Fibroblast of the aortic adventitia (primary cell): ENCODE results near the gene MELK. TPM values are rescaled to one million over a fixed set of nuclear protein-coding genes. Genes with fewer than 3 reads are reported as not detected.

ENCODE experiments used
- DNase-seq: peaks from one replicate; pipeline ENCODE4 v3.0.0-alpha.2; 2010; ENCODE audit warnings: low read depth
- H3K4me3 ChIP-seq: 2 replicates; pipeline ENCODE4 v1.5.1; 2011; ENCODE audit warnings: low read depth, mild to moderate bottlenecking, control low read depth, low read length, moderate library complexity
- total RNA-seq: library from RNA; depleted of rRNA; stranded (reverse); fragments of >200 nt; gene quantifications from 2 replicates; pipeline ENCODE4 v1.2.3, GENCODE V29; 2012; ENCODE audit warnings: low replicate concordance
- TF ChIP-seq, protein P1 (sequence below): IDR thresholded peaks from 2 replicates; pipeline ENCODE4 v1.5.1; 2011; ENCODE audit warnings: mild to moderate bottlenecking, low read length, control low read depth, inconsistent platforms; ENCODE audit not compliant: insufficient read depth

The MELK gene
- total RNA-seq, 1 donor = 44.4 TPM

DNA sequence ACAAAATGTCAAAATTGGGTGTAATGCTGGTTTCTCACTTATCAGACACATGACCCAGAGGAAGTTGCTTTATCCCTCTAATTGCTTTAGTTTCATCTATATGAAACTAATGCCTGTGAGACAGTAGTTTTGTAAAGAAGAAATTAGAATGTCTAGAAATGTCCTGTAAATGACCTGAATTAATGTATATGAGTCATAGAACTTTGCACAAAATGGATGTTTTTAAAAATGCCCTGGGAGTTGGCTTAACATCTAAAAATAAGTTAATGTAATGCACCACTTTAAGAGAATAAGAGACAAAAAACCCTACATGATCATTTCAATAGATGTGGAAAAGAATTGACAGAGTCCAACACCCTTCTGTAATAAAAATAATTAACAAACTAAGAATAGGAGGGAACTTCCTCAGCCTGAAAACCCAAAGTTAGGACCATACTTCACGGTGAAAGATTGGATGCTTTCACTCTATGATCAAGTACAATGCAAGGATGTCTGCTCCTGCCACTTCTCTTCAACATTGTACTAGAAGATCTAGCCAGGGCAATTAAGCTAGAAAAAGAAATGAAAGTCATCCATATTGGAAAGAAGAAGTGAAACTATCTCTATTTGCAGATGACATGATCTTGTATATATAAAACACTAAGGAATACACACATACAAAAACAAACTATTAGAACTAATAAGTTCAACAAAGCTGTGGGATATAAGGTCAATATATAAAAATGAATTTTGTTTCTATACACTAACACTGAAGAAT is 117.9 kb downstream of the MELK start:
- no peak for DNase-seq
- no peak overlapping the region for H3K4me3 ChIP-seq
- TF ChIP-seq, protein P1, sequence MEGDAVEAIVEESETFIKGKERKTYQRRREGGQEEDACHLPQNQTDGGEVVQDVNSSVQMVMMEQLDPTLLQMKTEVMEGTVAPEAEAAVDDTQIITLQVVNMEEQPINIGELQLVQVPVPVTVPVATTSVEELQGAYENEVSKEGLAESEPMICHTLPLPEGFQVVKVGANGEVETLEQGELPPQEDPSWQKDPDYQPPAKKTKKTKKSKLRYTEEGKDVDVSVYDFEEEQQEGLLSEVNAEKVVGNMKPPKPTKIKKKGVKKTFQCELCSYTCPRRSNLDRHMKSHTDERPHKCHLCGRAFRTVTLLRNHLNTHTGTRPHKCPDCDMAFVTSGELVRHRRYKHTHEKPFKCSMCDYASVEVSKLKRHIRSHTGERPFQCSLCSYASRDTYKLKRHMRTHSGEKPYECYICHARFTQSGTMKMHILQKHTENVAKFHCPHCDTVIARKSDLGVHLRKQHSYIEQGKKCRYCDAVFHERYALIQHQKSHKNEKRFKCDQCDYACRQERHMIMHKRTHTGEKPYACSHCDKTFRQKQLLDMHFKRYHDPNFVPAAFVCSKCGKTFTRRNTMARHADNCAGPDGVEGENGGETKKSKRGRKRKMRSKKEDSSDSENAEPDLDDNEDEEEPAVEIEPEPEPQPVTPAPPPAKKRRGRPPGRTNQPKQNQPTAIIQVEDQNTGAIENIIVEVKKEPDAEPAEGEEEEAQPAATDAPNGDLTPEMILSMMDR = no peak

GRCh38 chr9:36691671-36692070 is 119.0 kb downstream of the MELK start:
- DNase-seq = no peak
- TF ChIP-seq, protein P1 = no peak
- H3K4me3 ChIP-seq = no peak overlapping the region

GRCh38 chr9:36698984-36699383 is 126.3 kb downstream of the MELK start:
- no peak for DNase-seq
- no peak overlapping the region for H3K4me3 ChIP-seq
- TF ChIP-seq, protein P1 = no peak

- DNase-seq = no peak
- no peak overlapping the region for H3K4me3 ChIP-seq
- TF ChIP-seq, protein P1 = no peak
These were observed 131.5 kb downstream of the MELK start for GRCh38 chr9:36704148-36704547.

DNA sequence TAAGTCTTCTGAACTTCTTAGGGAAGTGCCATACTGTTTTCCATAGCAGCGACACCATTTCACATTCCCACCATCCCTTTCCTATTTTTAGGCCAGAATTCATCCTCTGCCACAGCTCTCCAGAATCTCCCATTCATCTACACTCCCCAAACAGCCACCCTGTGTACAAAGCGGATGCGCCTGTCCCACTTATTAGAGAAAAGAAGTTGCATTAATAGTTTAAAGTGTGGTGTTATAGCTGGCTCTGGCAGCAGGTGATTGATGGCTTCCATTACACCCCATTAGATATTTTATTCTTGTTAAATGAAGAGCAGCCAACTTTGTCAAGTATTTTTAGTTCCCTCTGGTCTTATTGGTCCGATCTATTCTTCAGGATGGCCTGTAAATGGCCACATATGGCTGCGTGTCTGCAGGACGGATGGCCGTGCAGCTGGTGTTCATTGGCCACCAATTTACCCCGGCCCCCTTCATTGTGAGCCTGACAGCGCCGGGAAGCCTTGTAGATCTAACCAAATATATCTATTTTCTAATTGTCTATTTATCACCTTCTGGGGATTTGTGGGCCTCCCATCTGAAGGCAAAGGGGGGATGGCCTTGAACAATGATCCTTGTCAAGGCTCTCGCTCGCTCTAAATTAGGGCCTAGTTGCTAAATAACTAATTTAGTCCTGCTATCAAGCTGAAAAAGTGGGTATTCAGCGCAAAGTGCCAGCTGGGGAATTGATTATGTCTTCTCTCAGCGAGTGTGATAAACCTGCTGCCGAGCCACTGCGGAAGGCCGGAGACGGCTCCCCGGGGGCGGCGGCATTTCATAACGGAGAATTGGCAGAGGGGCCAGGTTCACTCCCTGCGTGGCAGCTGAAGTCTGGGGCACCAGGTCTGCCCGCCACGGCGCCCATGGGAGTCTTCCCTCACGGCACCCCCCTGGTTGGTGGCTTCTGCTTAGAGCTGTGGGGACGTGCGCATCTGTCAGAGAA is 141.1 kb downstream of the MELK start:
- no peak overlapping the region for H3K4me3 ChIP-seq
- DNase-seq = no peak
- TF ChIP-seq, protein P1 = no peak

GRCh38 chr9:36716496-36716895 is 143.8 kb downstream of the MELK start:
- TF ChIP-seq, protein P1 = no peak
- no peak for DNase-seq

More at GRCh38 chr9:36716496-36716895, 143.8 kb downstream of the MELK start:
- H3K4me3 ChIP-seq = no peak overlapping the region
